SK-N-SH treated with all-trans-retinoic acid at 6 μM for 48 hours (cell line): ENCODE data around the gene GRIP1.

Source experiments
- BACH2 ChIP-seq: fragments of 250-450 bp; sonication (Bioruptor Pico); IDR thresholded peaks from 2 replicates; pipeline ENCODE4 v1.9.0; 2021; ENCODE audit warnings: mild to moderate bottlenecking, borderline replicate concordance
- CREB5 ChIP-seq: fragments of 250-450 bp; sonication (Bioruptor Pico); IDR thresholded peaks from 2 replicates; pipeline ENCODE4 v1.5.1; 2020; ENCODE audit warnings: low read depth, mild to moderate bottlenecking, moderate library complexity
- CSRNP3 ChIP-seq: fragments of 250-450 bp; sonication (Bioruptor Pico); IDR thresholded peaks from 2 replicates; pipeline ENCODE4 v1.5.1; 2021; ENCODE audit warnings: mild to moderate bottlenecking, moderate library complexity
- OSR1 ChIP-seq: fragments of 250-450 bp; sonication (Bioruptor Pico); IDR thresholded peaks from 2 replicates; pipeline ENCODE4 v1.8.0; 2022; ENCODE audit warnings: moderate library complexity, mild to moderate bottlenecking, inconsistent platforms
- PATZ1 ChIP-seq: fragments of 250-450 bp; sonication (Bioruptor Pico); IDR thresholded peaks from 2 replicates; pipeline ENCODE4 v1.8.0; 2020; ENCODE audit warnings: mild to moderate bottlenecking, moderate library complexity, borderline replicate concordance
- POU6F1 ChIP-seq: fragments of 250-450 bp; sonication (Bioruptor Pico); IDR thresholded peaks from 2 replicates; pipeline ENCODE4 v1.8.0; 2021; ENCODE audit warnings: low read depth, mild to moderate bottlenecking, moderate library complexity, borderline replicate concordance
- SNAI2 ChIP-seq: fragments of 250-450 bp; sonication (Bioruptor Pico); IDR thresholded peaks from 2 replicates; pipeline ENCODE4 v1.5.0; 2020; ENCODE audit warnings: mild to moderate bottlenecking, moderate library complexity
- TOX ChIP-seq: fragments of 250-450 bp; sonication (Bioruptor Pico); IDR thresholded peaks from 2 replicates; pipeline ENCODE4 v1.8.0; 2021; ENCODE audit warnings: mild to moderate bottlenecking, moderate library complexity, borderline replicate concordance
- ZFP30 ChIP-seq: fragments of 450-650 bp; formaldehyde crosslinking; IDR thresholded peaks from 2 replicates; pipeline ENCODE4 v1.5.0; 2022; ENCODE audit warnings: mild to moderate bottlenecking, moderate library complexity
- ZNF70 ChIP-seq: fragments of 450-650 bp; formaldehyde crosslinking; IDR thresholded peaks from 2 replicates; pipeline ENCODE4 v1.5.0; 2020; ENCODE audit warnings: mild to moderate bottlenecking, moderate library complexity
- ZNF8 ChIP-seq: fragments of 450-650 bp; formaldehyde crosslinking; IDR thresholded peaks from 2 replicates; pipeline ENCODE4 v1.5.0; 2020; ENCODE audit warnings: mild to moderate bottlenecking, moderate library complexity

GRCh38 chr12:66590275-66590985 is 88.4 kb downstream of the GRIP1 start:
- no peak for TF ChIP-seq CREB5 (CRISPR knock-in tag)
- no peak for TF ChIP-seq ZNF8 (CRISPR knock-in tag)
- TF ChIP-seq CSRNP3 (CRISPR knock-in tag) = no peak
- no peak for TF ChIP-seq ZFP30 (CRISPR knock-in tag)
- TF ChIP-seq PATZ1 (CRISPR knock-in tag) = no peak
- no peak for TF ChIP-seq TOX (CRISPR knock-in tag)
- no peak for TF ChIP-seq POU6F1
- TF ChIP-seq BACH2 (CRISPR knock-in tag) = no peak
- TF ChIP-seq ZNF70 (CRISPR knock-in tag) = no peak
- no peak for TF ChIP-seq OSR1 (CRISPR knock-in tag)
- TF ChIP-seq SNAI2 (CRISPR knock-in tag) = no peak
